Lung (tissue), 12 donors: ENCODE results near the gene SGK2. TPM values are rescaled to one million over a fixed set of nuclear protein-coding genes. Genes with fewer than 3 reads are reported as not detected.

Source experiments
- ATAC-seq: fragments of 200-7000 bp; cut with Tn5 transposase; one replicate; pipeline ENCODE4 v1.9.1; 2020; ENCODE audit warnings: moderate number of reproducible peaks; ENCODE audit not compliant: insufficient read depth, low FRiP score
- DNase-seq, 3 donors: peaks; one replicate each; pipeline ENCODE4 v3.0.0-alpha.2; 2013 to 2017
- H3K27ac ChIP-seq, 2 donors: one replicate each; pipeline ENCODE4 v1.5.1; 2013; ENCODE audit warnings: mild to moderate bottlenecking in 2 of 2, moderate library complexity in 2 of 2, control low read depth in 1 of 2, inconsistent platforms in 1 of 2, low read depth in 1 of 2, low read length in 1 of 2
- H3K27me3 ChIP-seq, 3 donors: one replicate each; pipeline ENCODE4 v1.5.1; 2013; ENCODE audit warnings: low read length in 2 of 3; ENCODE audit not compliant: control insufficient read depth in 3 of 3, insufficient read depth in 3 of 3
- H3K36me3 ChIP-seq, 4 donors: one replicate each; pipeline ENCODE4 v1.5.1; 2013; ENCODE audit warnings: low read length in 4 of 4, mild to moderate bottlenecking in 1 of 4, moderate library complexity in 1 of 4; ENCODE audit not compliant: control insufficient read depth in 4 of 4, insufficient read depth in 4 of 4
- H3K4me1 ChIP-seq, 5 donors: one replicate each; pipeline ENCODE4 v1.5.1; 2013; ENCODE audit warnings: low read length in 5 of 5, mild to moderate bottlenecking in 2 of 5, moderate library complexity in 1 of 5; ENCODE audit not compliant: control insufficient read depth in 5 of 5, insufficient read depth in 5 of 5
- H3K4me3 ChIP-seq: one replicate; pipeline ENCODE4 v1.5.1; 2013; ENCODE audit warnings: mild to moderate bottlenecking, control low read depth, moderate library complexity
- H3K9ac ChIP-seq, 2 donors: one replicate each; pipeline ENCODE4 v1.5.1; 2013; ENCODE audit warnings: low read length in 2 of 2, control low read depth in 1 of 2; ENCODE audit not compliant: insufficient read depth in 1 of 2
- H3K9me3 ChIP-seq, 4 donors: one replicate each; pipeline ENCODE4 v1.5.1; 2013; ENCODE audit warnings: low read length in 3 of 4, mild to moderate bottlenecking in 1 of 4, moderate library complexity in 1 of 4; ENCODE audit not compliant: control insufficient read depth in 4 of 4, insufficient read depth in 3 of 4
- CTCF ChIP-seq: IDR thresholded peaks from 2 replicates; pipeline ENCODE4 v1.5.1; 2012; ENCODE audit warnings: mild to moderate bottlenecking; ENCODE audit errors: control extremely low read depth, extremely low read depth
- WGBS, 2 donors: extraction: QIAGEN DNeasy Blood & Tissue Kit; methylation state at CpG; one replicate each; pipeline ENCODE4 v1.1.7; 2013; 5-methylcytosine and 5-hydroxymethylcytosine counted together
- polyA plus RNA-seq, 2 donors: library from polyadenylated mRNA; stranded (reverse); fragments of 200-250 nt; gene quantifications; one replicate each; pipeline ENCODE4 v1.2.1, GENCODE V29; 2013
- total RNA-seq, 2 donors: library from RNA; depleted of rRNA in 1 of 2; stranded (reverse); fragments of >200 nt in 1 of 2; gene quantifications; one replicate each; pipeline ENCODE4 v1.2.1, GENCODE V29; 2014 to 2021
- donor health status: control.
- donor health status: control.
- donor health status: Bipolar disorder and iron deficiency.
- donor health status: healthy.
- donor health status: DM: yes; HTN: yes; CAD: no.

SGK2 gene
- total and polyA plus RNA-seq, 4 donors, result 0.15 to 3.2 (median 0.96) TPM

- no peak for TF ChIP-seq CTCF
- DNase-seq, result no peak
- 58 to 89% methylated on average over 9 of the region's 9 CpGs for WGBS, 2 donors
- H3K36me3 ChIP-seq, result peaks cover 0 to 3% (median 0%) of the 10 kb centered on the region in 4 donors
- no peaks in the 10 kb centered on the region for H3K4me1 ChIP-seq
- ATAC-seq, result no peak
- no peaks in the 10 kb centered on the region for H3K9me3 ChIP-seq
- H3K27me3 ChIP-seq, result no peaks in the 10 kb centered on the region
- no peak overlapping the region for H3K9ac ChIP-seq
- no peak overlapping the region for H3K4me3 ChIP-seq
- H3K27ac ChIP-seq, result no peak overlapping the region
Observed at GRCh38 chr20:43567477-43567876, 8.7 kb downstream of the SGK2 start.

- Histone ChIP-seq H3K4me3 (no peak overlapping the region), H3K36me3 (peaks cover 0 to 3% (median 0%) of the 10 kb centered on the region in 4 donors), H3K9me3 (no peaks in the 10 kb centered on the region), H3K9ac (no peak overlapping the region), H3K27ac (no peak overlapping the region), H3K27me3 (no peaks in the 10 kb centered on the region), H3K4me1 (no peaks in the 10 kb centered on the region)
- no peak for DNase-seq
- ATAC-seq, result no peak
- no peak for TF ChIP-seq CTCF
- 88 to 90% methylated on average over 4 of the region's 4 CpGs for WGBS, 2 donors
Observed at GRCh38 chr20:43568706-43569105, 9.9 kb downstream of the SGK2 start.

GRCh38 chr20:43569282-43569681 lies 10.5 kb downstream of the SGK2 start:
- WGBS, 2 donors, result 91 to 92% methylated on average over 10 of the region's 10 CpGs
- H3K9ac ChIP-seq, result no peak overlapping the region

More at GRCh38 chr20:43569282-43569681, 10.5 kb downstream of the SGK2 start:
- ATAC-seq (no peak), DNase-seq (no peak)
- Histone ChIP-seq H3K27me3 (no peaks in the 10 kb centered on the region), H3K4me1 (no peaks in the 10 kb centered on the region), H3K36me3 (peaks cover 0 to 3% (median 0%) of the 10 kb centered on the region in 4 donors), H3K27ac (no peak overlapping the region), H3K9me3 (no peaks in the 10 kb centered on the region), H3K4me3 (no peak overlapping the region)
- no peak for TF ChIP-seq CTCF
